GM12878 (cell line): ENCODE measurements around the gene DNAJB5. TPM values are rescaled to one million over a fixed set of nuclear protein-coding genes. Genes with fewer than 3 reads are reported as not detected.

ENCODE experiments used
- CHD1 ChIP-seq: IDR thresholded peaks from 2 replicates; pipeline ENCODE4 v1.6.1; 2012; ENCODE audit warnings: low read depth, low read length, improper control_type of control experiment
- CREM ChIP-seq: IDR thresholded peaks from 2 replicates; pipeline ENCODE4 v1.6.1; 2014; ENCODE audit warnings: antibody characterized with exemption, low read depth
- FOXM1 ChIP-seq: IDR thresholded peaks from 2 replicates; pipeline ENCODE4 v1.6.1; 2012; ENCODE audit warnings: low read depth, mild to moderate bottlenecking, inconsistent platforms, low read length, moderate library complexity
- HDGF ChIP-seq: fragments of 450-650 bp; IDR thresholded peaks from 2 replicates; pipeline ENCODE4 v1.6.1; 2016; ENCODE audit warnings: antibody characterized with exemption
- JUND ChIP-seq: IDR thresholded peaks from 2 replicates; pipeline ENCODE4 v1.6.1; 2012; ENCODE audit warnings: low read depth, mild to moderate bottlenecking, low read length, improper control_type of control experiment, moderate library complexity
- MXI1 ChIP-seq: fragments of 150-350 bp; IDR thresholded peaks from 2 replicates; pipeline ENCODE4 v1.6.1; 2011; ENCODE audit warnings: low read depth, mild to moderate bottlenecking, inconsistent platforms, low read length, improper control_type of control experiment
- NBN ChIP-seq: fragments of 450-650 bp; IDR thresholded peaks from 2 replicates; pipeline ENCODE4 v1.6.1; 2016
- PAX5 ChIP-seq: IDR thresholded peaks from 2 replicates; pipeline ENCODE4 v1.6.1; 2011; ENCODE audit warnings: low read depth, low read length, borderline replicate concordance
- POU2F2 ChIP-seq: IDR thresholded peaks from 3 replicates; pipeline ENCODE4 v1.6.1; 2011; ENCODE audit warnings: low read depth, mild to moderate bottlenecking, low read length, borderline replicate concordance
- RCOR1 ChIP-seq: conservative IDR thresholded peaks from 2 replicates; pipeline ENCODE4 v1.6.1; 2012; ENCODE audit warnings: low read depth, low read length, improper control_type of control experiment
- SMAD1 ChIP-seq: fragments of 450-650 bp; IDR thresholded peaks from 2 replicates; pipeline ENCODE4 v1.6.1; 2018; ENCODE audit warnings: mild to moderate bottlenecking, low read depth; ENCODE audit not compliant: partially characterized antibody
- SMAD5 ChIP-seq: IDR thresholded peaks from 2 replicates; pipeline ENCODE4 v1.6.1; 2016; ENCODE audit warnings: antibody characterized with exemption, low read depth
- SP1 ChIP-seq: IDR thresholded peaks from one replicate; pipeline ENCODE4 v1.6.1; 2011; ENCODE audit warnings: low read depth, low read length
- SUZ12 ChIP-seq: fragments of 200-600 bp; sonication (generic); IDR thresholded peaks from one replicate; pipeline ENCODE4 v1.6.1; 2018; ENCODE audit warnings: antibody characterized with exemption, mild to moderate bottlenecking; ENCODE audit not compliant: unreplicated experiment
- TCF12 ChIP-seq: IDR thresholded peaks from 2 replicates; pipeline ENCODE4 v1.6.1; 2011; ENCODE audit warnings: low read depth, mild to moderate bottlenecking, low read length
- TCF7 ChIP-seq: IDR thresholded peaks from 2 replicates; pipeline ENCODE4 v1.6.1; 2014; ENCODE audit warnings: antibody characterized with exemption, borderline replicate concordance
- ZNF207 ChIP-seq: fragments of 450-650 bp; IDR thresholded peaks from 2 replicates; pipeline ENCODE4 v1.6.1; 2014; ENCODE audit warnings: antibody characterized with exemption, mild to moderate bottlenecking, borderline replicate concordance
- ZNF622 ChIP-seq: fragments of 450-650 bp; IDR thresholded peaks from 2 replicates; pipeline ENCODE4 v1.6.1; 2017; ENCODE audit warnings: mild to moderate bottlenecking, inconsistent platforms
- polyA plus RNA-seq, 11 experiments: library from polyadenylated mRNA; depleted of rRNA in 4 of 11; unstranded in 6 of 11; stranded (reverse) in 5 of 11; fragments of >200 nt; fragmentation: Nextera tagmentation in 4 of 11; fragmentation: Illumina TruSeq in 1 of 11; extraction: Ambion mirVana in 4 of 11; extraction: Trizol in 1 of 11; gene quantifications; 1 replicate in 1 of 11; 2 replicates in 10 of 11; pipeline versions ENCODE4 v1.2.1 to v1.2.3, GENCODE V29; 2011 to 2016; ENCODE audit warnings: inconsistent platforms in 2 of 11, missing spikeins in 2 of 11, low read depth in 1 of 11
- total RNA-seq, 4 experiments: library from RNA; depleted of rRNA in 3 of 4; stranded (reverse); fragments of >200 nt in 3 of 4; fragmentation: Illumina TruSeq in 1 of 4; extraction: Trizol in 1 of 4; gene quantifications; 2 replicates each; pipeline versions ENCODE4 v1.2.1 to v1.2.3, GENCODE V29; 2013 to 2021
- TF ChIP-seq, protein P1 (sequence below): fragments of 450-650 bp; IDR thresholded peaks from 2 replicates; pipeline ENCODE4 v1.6.1; 2014; ENCODE audit warnings: mild to moderate bottlenecking
- TF ChIP-seq, protein P2 (sequence below): fragments of 450-650 bp; IDR thresholded peaks from 2 replicates; pipeline ENCODE4 v1.6.1; 2016; ENCODE audit warnings: mild to moderate bottlenecking
- TF ChIP-seq, protein P3 (sequence below): fragments of 450-650 bp; IDR thresholded peaks from 2 replicates; pipeline ENCODE4 v1.6.1; 2017; ENCODE audit warnings: mild to moderate bottlenecking, moderate library complexity
- TF ChIP-seq, protein P4 (sequence below): fragments of 450-650 bp; IDR thresholded peaks from 2 replicates; pipeline ENCODE4 v1.6.1; 2018; ENCODE audit warnings: borderline replicate concordance, mild to moderate bottlenecking; ENCODE audit not compliant: partially characterized antibody
- TF ChIP-seq, protein P5 (sequence below): IDR thresholded peaks from 2 replicates; pipeline ENCODE4 v1.6.1; 2012; ENCODE audit warnings: low read depth, low read length, improper control_type of control experiment

DNAJB5 gene
- total and polyA plus RNA-seq, 10 of the 15 experiments (the other 5 are each of a cell fraction or from before 2014, with no cell fraction given) = 0.92 to 13.3 (median 6.8) TPM

DNA sequence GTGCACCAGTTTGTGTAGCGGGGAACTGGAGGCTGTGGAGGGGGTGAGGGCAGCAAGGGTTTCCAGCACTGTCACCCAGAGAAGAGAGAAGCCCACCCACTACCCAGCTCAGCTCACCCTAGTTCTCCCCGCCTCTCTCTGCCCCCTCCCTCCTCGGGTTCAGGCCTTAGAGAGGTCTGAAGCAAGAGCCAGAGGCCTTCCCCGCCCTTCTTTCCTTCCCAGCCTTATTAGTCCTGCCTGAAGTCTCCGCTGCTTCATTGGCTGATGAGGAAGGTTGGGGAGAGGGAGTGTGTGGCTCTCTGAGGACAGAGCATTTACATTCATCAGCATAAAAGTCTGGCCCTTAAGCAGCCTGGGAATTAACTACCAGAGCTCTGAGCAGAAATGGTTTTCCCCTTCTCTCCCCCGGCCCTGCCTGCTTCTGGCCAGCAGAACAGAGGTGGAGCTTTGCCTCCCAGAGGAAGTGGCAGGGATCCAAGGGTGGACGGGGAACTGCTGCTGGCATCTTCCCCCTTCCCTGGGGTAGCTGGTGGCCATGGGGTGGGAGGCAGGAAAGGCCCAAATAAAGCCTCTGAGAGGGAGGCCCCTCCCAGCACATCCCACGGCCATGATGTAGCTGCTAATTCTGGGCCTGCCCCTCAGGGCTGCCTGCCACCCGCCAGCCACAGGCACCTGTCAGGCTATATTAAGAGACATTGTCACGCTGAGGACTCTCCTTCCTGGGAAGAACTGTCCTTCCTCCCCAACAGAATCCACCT is 4.1 kb downstream of the DNAJB5 start (continued):
- TF ChIP-seq, protein P1, sequence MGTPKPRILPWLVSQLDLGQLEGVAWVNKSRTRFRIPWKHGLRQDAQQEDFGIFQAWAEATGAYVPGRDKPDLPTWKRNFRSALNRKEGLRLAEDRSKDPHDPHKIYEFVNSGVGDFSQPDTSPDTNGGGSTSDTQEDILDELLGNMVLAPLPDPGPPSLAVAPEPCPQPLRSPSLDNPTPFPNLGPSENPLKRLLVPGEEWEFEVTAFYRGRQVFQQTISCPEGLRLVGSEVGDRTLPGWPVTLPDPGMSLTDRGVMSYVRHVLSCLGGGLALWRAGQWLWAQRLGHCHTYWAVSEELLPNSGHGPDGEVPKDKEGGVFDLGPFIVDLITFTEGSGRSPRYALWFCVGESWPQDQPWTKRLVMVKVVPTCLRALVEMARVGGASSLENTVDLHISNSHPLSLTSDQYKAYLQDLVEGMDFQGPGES = no peak
- no peak for TF ChIP-seq ZNF622
- TF ChIP-seq, protein P2, sequence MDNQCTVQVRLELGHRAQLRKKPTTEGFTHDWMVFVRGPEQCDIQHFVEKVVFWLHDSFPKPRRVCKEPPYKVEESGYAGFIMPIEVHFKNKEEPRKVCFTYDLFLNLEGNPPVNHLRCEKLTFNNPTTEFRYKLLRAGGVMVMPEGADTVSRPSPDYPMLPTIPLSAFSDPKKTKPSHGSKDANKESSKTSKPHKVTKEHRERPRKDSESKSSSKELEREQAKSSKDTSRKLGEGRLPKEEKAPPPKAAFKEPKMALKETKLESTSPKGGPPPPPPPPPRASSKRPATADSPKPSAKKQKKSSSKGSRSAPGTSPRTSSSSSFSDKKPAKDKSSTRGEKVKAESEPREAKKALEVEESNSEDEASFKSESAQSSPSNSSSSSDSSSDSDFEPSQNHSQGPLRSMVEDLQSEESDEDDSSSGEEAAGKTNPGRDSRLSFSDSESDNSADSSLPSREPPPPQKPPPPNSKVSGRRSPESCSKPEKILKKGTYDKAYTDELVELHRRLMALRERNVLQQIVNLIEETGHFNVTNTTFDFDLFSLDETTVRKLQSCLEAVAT = no peak
- TF ChIP-seq, protein P3, sequence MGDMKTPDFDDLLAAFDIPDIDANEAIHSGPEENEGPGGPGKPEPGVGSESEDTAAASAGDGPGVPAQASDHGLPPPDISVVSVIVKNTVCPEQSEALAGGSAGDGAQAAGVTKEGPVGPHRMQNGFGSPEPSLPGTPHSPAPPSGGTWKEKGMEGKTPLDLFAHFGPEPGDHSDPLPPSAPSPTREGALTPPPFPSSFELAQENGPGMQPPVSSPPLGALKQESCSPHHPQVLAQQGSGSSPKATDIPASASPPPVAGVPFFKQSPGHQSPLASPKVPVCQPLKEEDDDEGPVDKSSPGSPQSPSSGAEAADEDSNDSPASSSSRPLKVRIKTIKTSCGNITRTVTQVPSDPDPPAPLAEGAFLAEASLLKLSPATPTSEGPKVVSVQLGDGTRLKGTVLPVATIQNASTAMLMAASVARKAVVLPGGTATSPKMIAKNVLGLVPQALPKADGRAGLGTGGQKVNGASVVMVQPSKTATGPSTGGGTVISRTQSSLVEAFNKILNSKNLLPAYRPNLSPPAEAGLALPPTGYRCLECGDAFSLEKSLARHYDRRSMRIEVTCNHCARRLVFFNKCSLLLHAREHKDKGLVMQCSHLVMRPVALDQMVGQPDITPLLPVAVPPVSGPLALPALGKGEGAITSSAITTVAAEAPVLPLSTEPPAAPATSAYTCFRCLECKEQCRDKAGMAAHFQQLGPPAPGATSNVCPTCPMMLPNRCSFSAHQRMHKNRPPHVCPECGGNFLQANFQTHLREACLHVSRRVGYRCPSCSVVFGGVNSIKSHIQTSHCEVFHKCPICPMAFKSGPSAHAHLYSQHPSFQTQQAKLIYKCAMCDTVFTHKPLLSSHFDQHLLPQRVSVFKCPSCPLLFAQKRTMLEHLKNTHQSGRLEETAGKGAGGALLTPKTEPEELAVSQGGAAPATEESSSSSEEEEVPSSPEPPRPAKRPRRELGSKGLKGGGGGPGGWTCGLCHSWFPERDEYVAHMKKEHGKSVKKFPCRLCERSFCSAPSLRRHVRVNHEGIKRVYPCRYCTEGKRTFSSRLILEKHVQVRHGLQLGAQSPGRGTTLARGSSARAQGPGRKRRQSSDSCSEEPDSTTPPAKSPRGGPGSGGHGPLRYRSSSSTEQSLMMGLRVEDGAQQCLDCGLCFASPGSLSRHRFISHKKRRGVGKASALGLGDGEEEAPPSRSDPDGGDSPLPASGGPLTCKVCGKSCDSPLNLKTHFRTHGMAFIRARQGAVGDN = no peak
- TF ChIP-seq POU2F2 = no peak
- no peak for TF ChIP-seq RCOR1
- TF ChIP-seq HDGF = no peak
- no peak for TF ChIP-seq PAX5
- TF ChIP-seq SP1 = no peak
- no peak for TF ChIP-seq SMAD5
- TF ChIP-seq CHD1 = no peak
- TF ChIP-seq, protein P4, sequence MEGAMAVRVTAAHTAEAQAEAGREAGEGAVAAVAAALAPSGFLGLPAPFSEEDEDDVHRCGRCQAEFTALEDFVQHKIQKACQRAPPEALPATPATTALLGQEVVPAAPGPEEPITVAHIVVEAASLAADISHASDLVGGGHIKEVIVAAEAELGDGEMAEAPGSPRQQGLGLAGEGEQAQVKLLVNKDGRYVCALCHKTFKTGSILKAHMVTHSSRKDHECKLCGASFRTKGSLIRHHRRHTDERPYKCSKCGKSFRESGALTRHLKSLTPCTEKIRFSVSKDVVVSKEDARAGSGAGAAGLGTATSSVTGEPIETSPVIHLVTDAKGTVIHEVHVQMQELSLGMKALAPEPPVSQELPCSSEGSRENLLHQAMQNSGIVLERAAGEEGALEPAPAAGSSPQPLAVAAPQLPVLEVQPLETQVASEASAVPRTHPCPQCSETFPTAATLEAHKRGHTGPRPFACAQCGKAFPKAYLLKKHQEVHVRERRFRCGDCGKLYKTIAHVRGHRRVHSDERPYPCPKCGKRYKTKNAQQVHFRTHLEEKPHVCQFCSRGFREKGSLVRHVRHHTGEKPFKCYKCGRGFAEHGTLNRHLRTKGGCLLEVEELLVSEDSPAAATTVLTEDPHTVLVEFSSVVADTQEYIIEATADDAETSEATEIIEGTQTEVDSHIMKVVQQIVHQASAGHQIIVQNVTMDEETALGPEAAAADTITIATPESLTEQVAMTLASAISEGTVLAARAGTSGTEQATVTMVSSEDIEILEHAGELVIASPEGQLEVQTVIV = no peak
- peak; percentile 58; the same call in 1 of the 2 replicates for TF ChIP-seq TCF12
- TF ChIP-seq SMAD1 = no peak
- no peak for TF ChIP-seq CREM
- no peak; the same call in 1 of the 2 replicates for TF ChIP-seq NBN
- TF ChIP-seq TCF7 = no peak
- no peak for TF ChIP-seq SUZ12
- TF ChIP-seq, protein P5, sequence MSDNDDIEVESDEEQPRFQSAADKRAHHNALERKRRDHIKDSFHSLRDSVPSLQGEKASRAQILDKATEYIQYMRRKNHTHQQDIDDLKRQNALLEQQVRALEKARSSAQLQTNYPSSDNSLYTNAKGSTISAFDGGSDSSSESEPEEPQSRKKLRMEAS = 0 out of 2 replicates have a peak, but pooled peaks have one; percentile 37
- no peak for TF ChIP-seq MXI1
- TF ChIP-seq ZNF207 = no peak
- TF ChIP-seq FOXM1 = no peak
- no peak for TF ChIP-seq JUND
